NCI-H1417 treated with DMSO at 0.1 percent for 48 hours (cell line): ENCODE data around the gene ZDHHC8.

ENCODE experiments used
- DNase-seq: peaks from one replicate; lab custom pipeline; 2025; lab: John Stamatoyannopoulos, UW

Gene ZDHHC8

DNA sequence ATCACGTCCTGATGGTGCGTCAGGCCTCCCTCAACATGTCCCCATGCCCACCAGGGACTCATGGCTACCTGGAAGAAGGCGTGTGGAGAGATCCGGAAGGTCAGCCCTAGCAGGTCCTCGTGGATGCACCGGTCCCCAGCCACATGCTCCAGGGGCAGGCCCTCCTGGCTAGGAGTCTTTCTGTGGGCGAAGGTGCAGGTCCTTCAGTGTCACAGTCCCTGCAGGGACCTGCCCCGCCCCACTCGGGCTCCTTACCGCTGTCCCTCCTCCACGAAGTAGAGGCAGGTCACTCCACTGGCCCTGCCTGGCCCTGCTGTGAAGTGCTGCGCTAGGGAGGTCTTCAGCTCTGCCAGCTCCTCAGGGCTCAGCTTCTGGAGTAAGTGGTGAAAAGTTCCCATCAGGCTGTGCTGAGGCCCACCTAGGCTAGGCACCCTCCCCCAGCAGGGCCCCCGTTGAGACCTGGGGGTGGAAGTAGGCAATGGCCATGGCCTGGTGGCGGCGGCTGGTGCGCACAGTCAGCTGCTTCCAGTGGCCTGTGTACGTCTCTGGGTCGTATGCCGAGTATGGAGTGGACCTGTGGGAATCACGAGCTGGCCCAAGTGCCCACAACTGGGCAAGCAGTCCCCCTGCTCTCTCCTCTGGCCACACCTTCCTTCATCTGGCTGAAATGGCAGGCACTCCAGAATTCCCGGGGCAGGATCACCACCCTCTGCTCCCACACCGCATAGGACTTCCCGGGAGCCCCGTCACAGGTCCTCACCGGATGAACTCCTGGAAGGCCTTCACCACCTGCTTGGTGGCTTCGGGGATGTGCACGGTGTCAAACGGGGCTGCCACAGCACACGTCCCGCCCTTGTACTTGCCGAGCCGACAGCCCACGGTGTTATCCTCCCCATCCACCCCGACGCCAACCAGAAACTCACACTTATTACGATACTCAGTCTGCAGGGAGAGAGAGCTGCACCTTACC is 16.8 kb upstream of the ZDHHC8 start:
- no peak for DNase-seq

DNA sequence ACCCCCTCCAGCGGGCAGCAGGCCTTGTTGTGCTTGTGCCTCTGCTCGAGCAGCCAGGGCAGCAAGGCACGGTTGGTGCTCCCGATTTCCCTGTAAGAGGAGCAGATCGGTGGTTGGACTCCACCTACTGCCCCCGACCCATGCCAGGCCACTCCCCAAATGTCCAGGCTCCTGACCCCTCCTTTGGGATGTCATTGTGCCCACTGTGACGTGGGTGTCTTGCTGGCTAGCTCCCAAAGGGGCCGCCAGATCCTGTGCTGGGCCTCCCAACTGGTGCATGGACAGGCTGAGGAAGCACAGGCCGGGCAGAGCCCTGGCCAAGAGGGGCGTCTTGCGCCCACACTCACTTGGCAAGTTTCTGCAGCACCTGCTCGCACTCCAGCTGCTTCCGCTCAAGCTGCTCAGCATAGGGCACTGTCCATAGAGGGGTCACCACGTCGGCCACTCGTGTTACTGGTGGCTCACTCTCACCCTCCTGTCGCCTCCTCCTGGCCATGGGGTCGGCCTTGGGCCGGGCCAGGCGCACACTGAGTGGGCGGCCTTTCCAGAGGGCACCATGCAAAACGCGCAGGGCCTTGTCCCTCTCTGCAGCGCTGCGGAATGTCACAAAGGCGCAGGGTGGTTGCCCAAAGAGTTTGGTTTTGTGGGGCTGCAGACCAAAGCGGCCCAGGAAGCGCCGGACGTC is 15.8 kb upstream of the ZDHHC8 start, which contains the start of gene RANBP1:
RANBP1 (plus strand) TSS at position 414 of the 685 bp plus-strand sequence; CDS start at position 495, 81 bp downstream.
- no peak for DNase-seq

DNA sequence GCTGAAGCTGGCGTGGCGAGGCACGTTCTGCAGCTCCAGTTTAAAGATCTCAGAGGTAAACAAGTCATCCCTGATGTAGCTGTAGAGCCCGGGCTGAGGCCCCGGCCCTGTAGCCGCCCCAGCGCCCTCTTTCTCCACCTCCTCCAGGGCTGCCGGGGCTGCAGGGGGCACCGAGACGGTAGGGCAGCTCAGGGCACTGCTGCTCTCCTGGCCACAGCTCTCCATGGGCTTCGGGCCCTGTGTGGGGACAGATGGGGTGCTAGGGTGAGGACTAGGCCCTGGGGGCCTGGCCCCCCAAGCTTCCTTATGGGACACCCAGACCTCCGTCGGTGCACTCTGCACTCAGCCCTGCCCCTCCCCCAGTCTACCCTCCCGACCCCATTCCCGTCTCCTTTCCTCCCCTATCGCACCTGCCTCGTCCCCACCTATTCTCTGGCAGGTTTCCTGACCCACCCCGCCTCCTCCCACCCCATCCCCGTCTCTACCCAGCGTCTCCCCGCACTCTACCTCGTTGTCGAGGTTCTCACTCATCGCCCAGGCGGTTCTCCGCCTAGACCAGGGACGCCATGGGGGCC is 15.1 kb upstream of the ZDHHC8 start:
- no peak for DNase-seq

DNA sequence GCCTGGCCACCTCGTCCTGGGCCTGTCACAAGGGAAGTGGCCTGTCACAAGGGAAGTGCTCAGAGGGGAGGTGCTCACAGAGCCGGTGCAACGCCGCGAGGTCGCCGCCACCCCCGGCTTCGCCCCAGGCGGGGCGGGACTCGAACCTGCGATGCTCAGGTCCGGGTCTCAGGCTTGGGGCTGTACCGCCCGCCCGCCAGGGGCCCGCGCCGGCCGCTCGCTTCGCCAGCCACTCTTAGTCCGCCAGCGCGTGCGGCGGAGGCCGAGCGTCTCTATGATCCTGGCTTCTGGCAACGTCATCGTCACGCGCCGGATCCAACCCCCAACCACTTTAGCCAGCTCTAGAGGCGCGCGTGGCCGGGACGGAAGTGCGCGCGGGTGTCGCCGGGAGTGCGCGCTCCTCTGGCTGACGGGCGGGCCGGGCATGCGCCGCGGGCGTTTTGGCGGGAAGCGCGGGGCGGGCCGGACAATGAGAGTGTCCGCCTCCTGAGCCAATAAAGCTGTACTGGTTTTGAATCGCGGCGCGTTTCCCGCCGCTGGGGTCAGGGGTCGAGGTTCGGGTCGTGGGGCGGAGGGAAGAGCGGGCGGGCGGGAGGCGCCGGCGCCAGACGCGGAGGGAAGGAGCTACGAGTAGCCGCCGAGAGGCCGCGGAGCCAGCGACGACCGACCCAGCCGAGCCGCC is 14.5 kb upstream of the ZDHHC8 start, which contains the start of gene TRMT2A:
TRMT2A (minus strand) TSS at position 276 of the 682 bp plus-strand sequence. CDS start 320 bp downstream, outside the sequence.
- peak; percentile 61 for DNase-seq

DNA sequence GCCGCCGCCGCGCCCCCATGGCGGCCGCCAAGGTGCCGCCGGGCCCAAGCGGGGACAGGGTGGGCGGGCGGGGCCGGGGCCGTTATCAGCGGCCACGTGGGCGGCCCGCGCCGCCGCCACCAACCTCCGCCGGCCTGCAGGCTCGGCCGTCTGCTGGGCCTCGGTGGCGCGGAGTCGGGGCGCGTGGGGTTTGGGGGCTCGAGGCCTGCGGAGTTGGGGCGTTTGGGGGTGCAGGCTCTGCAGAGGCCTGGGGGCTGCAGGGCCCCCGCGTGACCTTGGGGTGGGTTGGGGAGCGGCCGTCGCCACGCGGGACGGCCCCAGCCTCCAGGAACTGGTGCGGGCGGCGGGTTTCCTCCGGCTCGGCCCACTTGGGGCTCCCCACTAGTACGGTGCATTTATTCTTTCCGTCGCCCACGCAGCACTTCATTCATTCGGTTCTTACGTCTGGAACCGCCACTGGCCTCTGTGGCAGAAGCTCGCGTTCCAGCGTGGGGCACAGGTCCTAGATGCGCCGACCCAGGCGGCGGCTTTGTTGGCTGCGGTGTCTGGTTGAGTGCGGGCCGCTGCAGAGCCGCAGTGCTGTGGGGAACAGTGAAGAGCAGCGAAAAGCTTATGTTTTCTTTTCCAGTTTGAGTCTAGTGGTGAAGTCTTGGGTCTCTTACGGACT is 13.8 kb upstream of the ZDHHC8 start:
- no peak for DNase-seq

DNA sequence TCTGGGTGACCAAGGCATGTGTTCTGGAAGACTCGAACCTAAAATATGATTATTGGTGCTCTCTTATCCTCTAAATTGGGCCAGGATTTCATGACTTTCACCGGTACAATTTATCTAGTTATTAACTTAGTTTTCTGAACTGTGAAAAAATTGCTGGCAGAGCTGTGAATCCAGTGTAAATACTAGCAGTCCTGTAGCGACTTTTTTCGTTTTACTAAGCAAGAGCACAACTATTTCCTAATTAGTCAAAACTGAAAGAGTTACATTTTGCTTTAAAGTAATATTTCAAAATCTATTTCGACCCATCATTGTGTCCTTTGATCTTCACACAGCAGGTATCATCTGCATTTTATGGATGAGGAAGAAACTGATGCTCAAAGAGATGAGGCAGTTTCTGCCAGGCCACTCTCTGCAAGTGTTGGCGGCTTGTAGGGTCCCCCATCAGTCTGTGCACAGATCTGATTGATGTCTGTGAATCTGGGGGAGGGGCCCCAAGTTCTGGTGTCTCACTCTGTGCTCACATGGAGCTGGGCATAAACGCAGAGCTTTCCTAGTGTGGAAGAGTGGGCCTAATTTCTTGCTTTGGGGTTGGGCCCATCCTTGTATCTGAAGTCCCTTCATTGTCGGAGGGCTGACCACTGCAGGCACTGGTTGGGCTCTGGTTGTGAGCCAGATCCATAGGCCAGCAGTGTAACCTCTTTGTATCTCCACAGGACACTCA is 13.1 kb upstream of the ZDHHC8 start:
- no peak for DNase-seq

DNA sequence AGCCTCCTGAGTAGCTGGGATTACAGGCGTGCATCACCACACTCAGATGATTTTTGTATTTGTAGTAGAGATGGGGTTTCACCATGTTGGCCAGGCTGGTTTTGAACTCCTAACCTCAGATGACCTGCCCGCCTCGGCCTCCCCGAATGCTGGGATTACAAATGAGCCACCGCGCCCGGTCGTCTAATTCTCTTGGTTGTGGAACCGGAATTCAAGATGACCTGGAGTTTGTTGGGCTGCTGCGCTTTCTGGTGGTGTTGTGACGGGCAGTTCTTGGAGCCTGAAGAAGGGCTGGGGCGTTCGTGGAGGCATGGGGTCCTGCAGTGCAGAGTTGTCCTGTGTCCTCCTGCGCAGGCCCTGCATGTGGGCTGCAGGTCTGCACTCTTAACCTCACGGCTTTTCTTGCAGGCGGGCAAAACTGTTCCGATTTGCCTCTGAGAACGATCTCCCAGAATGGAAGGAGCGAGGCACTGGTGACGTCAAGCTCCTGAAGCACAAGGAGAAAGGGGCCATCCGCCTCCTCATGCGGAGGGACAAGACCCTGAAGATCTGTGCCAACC is 9.7 kb upstream of the ZDHHC8 start:
- DNase-seq: no peak

DNA sequence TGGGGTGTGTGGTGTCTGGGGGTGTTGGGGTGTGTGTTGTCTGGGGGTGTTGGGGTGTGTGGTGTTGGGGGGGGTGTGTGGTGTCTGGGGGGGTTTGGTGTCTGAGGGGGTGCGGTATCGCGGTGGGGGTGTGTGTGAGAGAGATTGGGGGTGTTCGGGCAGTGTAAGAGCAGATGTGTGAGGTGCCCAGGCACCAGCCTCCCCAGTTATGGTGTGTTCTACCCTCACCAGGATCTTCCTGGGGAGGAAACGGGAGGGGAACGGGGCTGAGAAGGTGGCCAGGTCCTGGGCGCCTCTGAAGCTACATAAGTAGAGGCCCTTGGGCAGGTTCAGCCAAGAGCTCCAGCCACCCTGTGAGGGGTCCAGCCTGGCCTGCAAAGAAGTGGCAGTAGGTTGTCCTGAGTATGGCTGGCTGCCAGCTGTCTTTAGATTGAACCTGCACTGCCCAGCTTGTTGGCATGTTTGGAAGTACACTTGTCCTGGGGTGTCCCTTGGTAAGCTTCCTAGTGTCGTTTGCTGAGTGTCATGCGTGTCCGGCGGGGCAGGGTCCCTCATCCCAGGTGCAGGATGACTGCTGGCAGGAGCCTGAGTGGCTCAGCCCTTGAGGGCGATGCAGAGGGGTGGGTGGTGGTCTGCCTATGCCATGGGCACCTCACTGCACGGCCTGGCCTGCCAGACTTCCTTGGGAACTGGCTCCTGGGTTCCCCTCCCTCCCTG is 8.1 kb upstream of the ZDHHC8 start:
- no peak for DNase-seq

DNA sequence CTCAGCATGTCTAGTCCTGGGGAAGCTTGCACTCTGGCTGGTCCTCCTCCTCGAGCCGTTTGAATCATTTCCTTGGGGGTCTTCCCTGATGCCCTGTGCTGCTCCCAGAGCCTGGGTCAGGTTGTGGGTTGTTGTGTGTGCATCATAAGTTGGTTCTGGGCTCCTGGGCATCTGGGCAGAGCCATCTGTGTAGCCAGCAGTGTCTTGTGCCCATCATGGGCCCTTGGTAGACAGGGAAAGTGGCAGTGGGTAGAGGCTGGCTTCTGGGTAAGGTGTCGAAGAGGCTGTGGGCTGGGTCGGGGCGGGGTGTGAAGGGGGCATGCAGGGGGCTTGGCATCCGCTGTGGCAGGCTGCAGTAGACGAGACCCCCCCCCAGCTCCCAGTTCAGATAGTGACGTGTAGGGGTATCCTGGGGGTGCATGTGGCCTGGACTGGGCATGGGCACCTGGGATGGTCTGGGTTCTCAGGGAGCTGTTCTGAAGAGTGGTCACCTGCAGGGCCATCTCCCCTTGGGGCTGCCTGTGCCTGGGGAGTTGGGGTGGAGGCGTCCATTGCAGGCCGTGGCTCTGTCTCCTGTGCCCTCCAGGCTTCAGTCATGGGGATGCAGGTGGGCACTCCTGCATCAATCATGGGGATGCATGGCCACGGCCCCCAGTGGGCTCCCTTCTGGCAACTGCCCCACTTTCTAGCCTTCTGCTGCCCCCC is 7.4 kb upstream of the ZDHHC8 start:
- no peak for DNase-seq

DNA sequence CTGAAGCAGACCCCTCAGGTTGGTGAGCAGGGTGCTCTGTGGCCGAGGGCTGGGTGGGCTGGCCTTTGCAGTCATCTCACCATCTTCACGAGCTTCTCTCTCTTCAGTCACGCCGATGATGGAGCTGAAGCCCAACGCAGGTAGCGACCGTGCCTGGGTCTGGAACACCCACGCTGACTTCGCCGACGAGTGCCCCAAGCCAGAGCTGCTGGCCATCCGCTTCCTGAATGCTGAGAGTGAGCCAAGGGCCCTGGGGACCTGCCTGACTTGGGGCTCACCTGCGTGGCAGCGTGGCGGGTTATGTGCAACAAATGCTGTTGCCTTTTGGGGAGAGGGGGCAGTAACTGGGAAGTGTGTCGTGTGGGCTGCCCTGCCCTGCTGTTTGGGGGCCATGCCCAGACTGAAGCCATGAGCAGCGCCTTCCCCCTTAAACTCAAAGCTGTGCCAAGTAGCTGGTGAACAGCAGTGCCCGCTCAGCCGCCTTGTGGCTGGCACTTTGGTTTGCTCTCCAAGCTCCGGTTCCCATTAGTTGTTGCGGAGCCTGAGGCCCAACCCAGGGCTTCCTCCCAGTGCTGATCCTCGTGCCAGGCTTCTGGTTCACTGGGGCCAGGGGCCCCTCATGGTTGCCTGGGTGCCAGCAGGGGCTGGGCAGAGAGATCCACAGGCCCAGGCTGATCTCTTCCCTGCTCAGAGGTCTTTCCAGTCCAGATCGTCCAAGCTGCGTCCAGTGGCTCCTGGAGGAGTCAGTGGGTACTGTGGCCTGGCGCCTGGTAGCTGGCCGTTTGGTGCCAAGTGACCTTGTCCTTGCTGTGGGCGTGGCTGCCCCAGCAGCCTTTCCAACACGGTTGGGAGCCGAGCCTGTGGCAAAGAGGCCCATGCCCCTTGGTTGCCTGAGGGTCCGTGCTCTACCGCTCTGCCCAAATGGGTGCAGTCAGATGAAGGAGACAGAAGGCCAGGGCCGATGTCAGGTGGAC is 6.1 kb upstream of the ZDHHC8 start:
- no peak for DNase-seq

DNA sequence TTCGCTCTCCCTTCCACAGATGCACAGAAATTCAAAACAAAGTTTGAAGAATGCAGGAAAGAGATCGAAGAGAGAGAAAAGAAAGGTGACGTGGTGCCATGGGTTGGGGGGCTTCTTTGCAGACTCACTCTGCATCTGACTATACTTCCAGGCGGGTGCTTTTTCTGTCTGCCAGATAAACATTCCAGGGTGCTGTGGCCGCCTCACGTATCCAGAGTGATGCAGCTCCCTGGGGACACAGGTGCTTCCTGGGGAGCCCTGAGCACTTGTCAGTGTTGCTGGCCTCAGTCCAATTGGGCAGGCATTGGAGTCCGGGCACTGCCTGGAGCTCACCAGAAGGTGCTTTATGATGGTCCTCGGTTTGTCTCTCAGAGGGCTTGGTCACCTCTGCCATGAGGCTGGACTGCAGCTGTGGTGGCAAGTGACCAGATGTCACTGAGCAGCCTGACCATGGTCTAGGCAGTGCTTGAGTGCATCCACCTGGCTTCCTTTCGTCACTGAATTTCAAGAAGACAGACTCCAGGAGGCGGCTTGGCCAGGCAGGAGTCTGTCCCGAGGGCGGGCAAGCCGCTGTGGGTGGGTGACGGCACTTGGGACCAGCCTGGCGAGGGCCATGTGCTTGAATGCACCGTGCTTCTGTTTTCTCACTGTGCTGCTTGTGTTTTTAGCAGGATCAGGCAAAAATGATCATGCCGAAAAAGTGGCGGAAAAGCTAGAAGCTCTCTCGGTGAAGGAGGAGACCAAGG is 5.1 kb upstream of the ZDHHC8 start:
- DNase-seq: no peak

DNA sequence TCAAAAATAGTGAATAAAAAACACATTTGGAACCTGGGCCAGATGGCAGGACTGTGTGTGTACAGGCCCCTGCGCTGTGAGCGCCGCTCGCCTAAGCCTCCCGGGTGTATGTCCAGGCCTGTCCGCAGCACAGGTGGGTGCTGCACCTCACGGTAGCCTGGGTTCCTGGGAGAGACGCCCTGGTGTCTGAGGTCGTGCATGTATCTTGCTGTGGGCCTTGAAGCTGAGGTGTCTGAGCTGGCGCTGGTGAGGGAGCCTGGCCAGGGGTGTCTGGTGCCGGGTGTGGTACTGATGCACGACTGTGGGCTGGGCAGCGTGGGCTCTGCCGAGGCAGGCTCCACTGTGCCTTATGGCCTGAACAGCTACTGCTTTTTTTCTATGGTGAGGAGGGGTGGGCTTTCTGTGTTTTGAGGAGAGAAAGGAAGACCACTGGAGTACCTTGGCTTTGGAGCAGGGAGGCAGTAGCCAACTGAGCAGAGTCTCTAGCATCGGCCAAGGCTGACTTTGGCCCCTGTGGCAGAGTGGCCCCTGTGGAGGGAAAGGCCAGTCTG is 4.2 kb upstream of the ZDHHC8 start:
- no peak for DNase-seq

DNA sequence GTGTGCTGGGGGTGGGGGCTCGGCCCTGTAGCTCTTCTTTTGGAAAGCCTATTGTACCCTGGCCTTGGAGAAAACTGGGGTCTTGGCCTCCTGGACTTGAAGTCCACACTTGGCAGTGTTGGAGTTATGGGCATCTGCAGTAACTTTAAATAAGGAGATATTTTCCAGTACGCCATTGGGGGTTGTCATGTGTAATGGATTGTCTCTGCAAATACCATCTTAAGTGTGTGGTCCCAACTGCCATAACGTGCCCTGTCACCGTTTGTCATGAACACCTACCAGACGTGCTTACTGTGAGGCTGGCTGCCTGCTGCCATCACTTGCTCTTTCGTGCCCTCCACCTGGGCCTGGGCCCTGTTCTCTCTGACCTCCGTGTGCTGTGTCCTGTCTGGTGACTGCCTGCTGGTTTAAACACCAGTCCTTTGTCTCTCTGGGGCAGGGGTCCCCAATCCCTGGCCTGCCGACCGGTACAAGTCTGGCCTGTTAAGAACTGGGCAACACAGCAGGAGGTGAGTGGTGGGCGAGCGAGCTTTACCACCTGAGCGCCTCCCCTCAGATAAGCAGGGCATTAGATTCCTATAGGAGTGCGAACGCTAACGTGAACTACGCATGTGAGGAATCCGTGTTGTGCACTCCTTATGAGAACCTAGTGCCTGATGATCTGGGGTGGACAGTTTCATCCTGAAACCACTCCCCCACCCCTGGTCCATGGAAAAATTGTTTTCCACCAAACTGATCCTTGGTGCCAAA is 3.6 kb upstream of the ZDHHC8 start:
- no peak for DNase-seq

DNA sequence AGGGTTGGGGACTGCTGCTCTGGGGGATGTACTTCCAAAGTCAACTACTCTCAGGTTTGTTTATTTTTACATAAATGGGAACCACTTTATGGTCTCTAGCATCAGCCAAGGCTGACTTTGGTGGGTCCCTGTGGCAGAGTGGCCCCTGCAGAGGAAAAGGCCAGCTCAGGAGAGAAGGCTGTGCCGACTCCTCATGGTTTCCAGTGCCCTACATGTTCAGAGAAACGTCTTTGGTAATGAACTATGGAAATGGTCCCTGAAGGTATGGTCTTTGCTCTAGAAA is 3.0 kb upstream of the ZDHHC8 start:
- no peak for DNase-seq

DNA sequence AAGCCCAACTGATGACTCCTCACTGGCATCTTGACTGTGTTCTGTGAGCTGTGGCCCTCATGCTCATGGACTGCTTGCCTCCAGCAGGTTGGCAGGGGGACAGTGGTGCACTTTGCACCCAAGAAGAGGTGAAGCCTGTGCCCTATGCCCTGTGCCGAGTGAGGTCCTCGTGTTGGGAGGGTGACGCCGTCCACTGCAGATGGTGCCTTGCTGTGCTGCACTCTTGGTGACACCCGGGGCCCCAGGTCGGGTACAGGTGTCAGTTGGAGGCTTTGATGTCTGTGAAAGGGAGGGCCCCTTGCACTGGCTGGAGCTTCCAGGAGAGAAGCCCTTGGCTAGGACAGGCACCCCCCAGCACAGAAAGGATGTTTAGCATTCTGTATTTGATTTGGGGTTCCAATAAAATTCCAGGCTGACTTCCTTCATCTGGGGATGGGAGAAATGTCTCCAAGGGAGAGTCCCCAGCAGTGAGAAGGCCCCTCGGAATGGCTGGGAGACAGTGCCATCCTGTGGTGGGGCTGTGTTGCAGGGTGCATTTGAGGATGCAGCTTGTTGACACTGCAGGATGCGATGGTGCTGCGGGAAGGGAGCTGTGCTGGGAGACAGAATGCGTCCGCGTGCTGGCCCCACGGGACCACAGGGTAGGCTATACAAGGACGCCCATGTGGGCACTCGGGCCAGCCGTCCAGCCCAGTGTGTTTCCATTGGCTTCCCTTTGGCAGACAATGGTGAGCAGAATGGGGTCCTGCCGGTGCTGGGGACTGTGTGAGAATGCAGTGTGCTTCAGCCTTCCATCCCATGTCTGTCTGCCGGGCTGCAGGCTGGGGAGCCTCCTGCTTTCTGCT is 2.5 kb upstream of the ZDHHC8 start:
- no peak for DNase-seq

DNA sequence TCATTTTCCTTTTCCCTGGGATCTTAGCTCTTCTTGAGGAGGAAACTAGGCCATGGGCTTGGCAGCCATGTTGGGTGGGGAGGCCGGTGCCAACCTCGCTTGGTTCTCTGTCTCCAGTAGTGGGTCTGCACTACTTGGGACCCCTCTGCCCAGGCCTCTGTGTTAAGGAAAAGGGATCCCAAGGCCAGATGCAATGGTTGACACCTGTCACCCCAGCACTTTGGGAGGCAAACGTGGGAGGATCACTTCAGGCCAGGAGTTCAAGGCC is 1.9 kb upstream of the ZDHHC8 start:
- no peak for DNase-seq
